Hepatocyte (in vitro differentiated cells): ENCODE data around the gene ABCA12. TPM values are rescaled to one million over a fixed set of nuclear protein-coding genes. Genes with fewer than 3 reads are reported as not detected.

Experiments
- DNase-seq: peaks from one replicate; pipeline ENCODE4 v3.0.0-alpha.2; 2016; ENCODE audit warnings: low spot score
- H2AFZ ChIP-seq: fragments of 200-600 bp; sonication (generic); 2 replicates; pipeline ENCODE4 v1.6.0; 2016; ENCODE audit warnings: antibody characterized with exemption, mild to moderate bottlenecking
- H3K27ac ChIP-seq: fragments of 200-600 bp; sonication (generic); 2 replicates; pipeline ENCODE4 v1.5.1; 2016; ENCODE audit warnings: mild to moderate bottlenecking
- H3K27me3 ChIP-seq: fragments of 200-600 bp; sonication (generic); 2 replicates; pipeline ENCODE4 v1.6.1; 2016
- H3K36me3 ChIP-seq: fragments of 200-600 bp; sonication (generic); replicated peaks from 2 replicates; pipeline ENCODE4 v1.5.1; 2016; ENCODE audit warnings: low read depth; ENCODE audit not compliant: insufficient read depth
- H3K4me1 ChIP-seq: fragments of 200-600 bp; sonication (generic); 2 replicates; pipeline ENCODE4 v1.5.1; 2016; ENCODE audit warnings: mild to moderate bottlenecking, moderate library complexity; ENCODE audit not compliant: insufficient read depth
- H3K4me2 ChIP-seq: fragments of 200-600 bp; sonication (generic); 2 replicates; pipeline ENCODE4 v1.6.0; 2016
- H3K4me3 ChIP-seq: fragments of 200-600 bp; sonication (generic); 2 replicates; pipeline ENCODE4 v1.5.1; 2016; ENCODE audit warnings: mild to moderate bottlenecking
- H3K79me2 ChIP-seq: fragments of 200-600 bp; sonication (generic); 2 replicates; pipeline ENCODE4 v1.6.0; 2017; ENCODE audit warnings: mild to moderate bottlenecking
- H3K9me2 ChIP-seq: fragments of 200-600 bp; sonication (generic); replicated peaks from 2 replicates; pipeline ENCODE4 v1.6.0; 2017; ENCODE audit warnings: mild to moderate bottlenecking; ENCODE audit not compliant: insufficient read depth
- H3K9me3 ChIP-seq: fragments of 200-600 bp; sonication (generic); 2 replicates; pipeline ENCODE4 v1.5.1; 2016; ENCODE audit warnings: low read depth, mild to moderate bottlenecking
- H4K20me1 ChIP-seq: fragments of 200-600 bp; sonication (generic); 2 replicates; pipeline ENCODE4 v1.6.0; 2016; ENCODE audit warnings: mild to moderate bottlenecking; ENCODE audit not compliant: insufficient read depth, poor library complexity, severe bottlenecking
- CTCF ChIP-seq: fragments of 200-600 bp; sonication (generic); IDR thresholded peaks from 2 replicates; pipeline ENCODE4 v1.5.1; 2016; ENCODE audit warnings: antibody characterized with exemption, mild to moderate bottlenecking; ENCODE audit not compliant: poor library complexity
- EZH2 ChIP-seq: fragments of 200-600 bp; sonication (generic); IDR thresholded peaks from 2 replicates; pipeline ENCODE4 v1.6.1; 2016; ENCODE audit warnings: antibody characterized with exemption, mild to moderate bottlenecking, borderline replicate concordance
- EZH2phosphoT487 ChIP-seq: fragments of 200-600 bp; sonication (generic); IDR thresholded peaks from one replicate; pipeline ENCODE4 v1.6.1; 2018; ENCODE audit warnings: antibody characterized with exemption, mild to moderate bottlenecking, low read depth, moderate library complexity; ENCODE audit not compliant: unreplicated experiment, severe bottlenecking
- WGBS: methylation state at CpG from one replicate; pipeline ENCODE4 v1.1.6; 2016; ENCODE audit warnings: low lambda C conversion rate; ENCODE audit errors: missing lambda C conversion rate; 5-methylcytosine and 5-hydroxymethylcytosine counted together
- polyA plus RNA-seq: library from polyadenylated mRNA; unstranded; fragments of >200 nt; fragmentation: Nextera tagmentation; extraction: Ambion mirVana; gene quantifications from 2 replicates; pipeline ENCODE4 v1.2.1, GENCODE V29; 2016
- total RNA-seq: library from RNA; depleted of rRNA; stranded (reverse); fragments of >200 nt; gene quantifications from 2 replicates; pipeline ENCODE4 v1.2.3, GENCODE V29; 2014

ABCA12 gene
- total and polyA plus RNA-seq, 2 experiments from 2014 or later, result 0.15 to 0.23 TPM

GRCh38 chr2:215063526-215063925 is 74.9 kb downstream of the ABCA12 start:
- Histone ChIP-seq H3K9me3 (no peaks in the 10 kb centered on the region), H2AFZ (no peak overlapping the region), H3K9me2 (no peaks in the 10 kb centered on the region), H3K27me3 (no peaks in the 10 kb centered on the region), H3K4me3 (no peak overlapping the region), H3K27ac (no peak overlapping the region), H3K4me1 (no peaks in the 10 kb centered on the region), H3K79me2 (no peaks in the 10 kb centered on the region), H3K36me3 (no peaks in the 10 kb centered on the region), H4K20me1 (no peaks in the 10 kb centered on the region), H3K4me2 (no peak overlapping the region)
- DNase-seq, result no peak
- 79% methylated on average over 2 of the region's 2 CpGs for WGBS
- TF ChIP-seq EZH2 (no peak), CTCF (no peak), EZH2phosphoT487 (no peak)

- no peak overlapping the region for H2AFZ ChIP-seq
- 80% methylated on average over 7 of the region's 7 CpGs for WGBS
Measured at GRCh38 chr2:215060861-215061536, 77.4 kb downstream of the ABCA12 start.

GRCh38 chr2:215059724-215060123 is 78.7 kb downstream of the ABCA12 start:
- Histone ChIP-seq H3K36me3 (no peaks in the 10 kb centered on the region), H4K20me1 (no peaks in the 10 kb centered on the region), H3K4me2 (no peak overlapping the region), H2AFZ (no peak overlapping the region), H3K4me3 (no peak overlapping the region), H3K27ac (no peak overlapping the region), H3K79me2 (no peaks in the 10 kb centered on the region), H3K9me3 (no peaks in the 10 kb centered on the region), H3K27me3 (no peaks in the 10 kb centered on the region), H3K9me2 (no peaks in the 10 kb centered on the region), H3K4me1 (no peaks in the 10 kb centered on the region)
- no peak for TF ChIP-seq EZH2
- no peak for TF ChIP-seq EZH2phosphoT487
- no peak for TF ChIP-seq CTCF
- 39% methylated on average over 2 of the region's 2 CpGs for WGBS
- no peak for DNase-seq

More at GRCh38 chr2:215060861-215061536, 77.4 kb downstream of the ABCA12 start:
- H4K20me1 ChIP-seq, result no peaks in the 10 kb centered on the region
- no peak overlapping the region for H3K27ac ChIP-seq
- TF ChIP-seq EZH2, result no peak
- no peak for TF ChIP-seq CTCF
- TF ChIP-seq EZH2phosphoT487, result no peak
- H3K27me3 ChIP-seq, result no peaks in the 10 kb centered on the region
- no peaks in the 10 kb centered on the region for H3K79me2 ChIP-seq
- H3K36me3 ChIP-seq, result no peaks in the 10 kb centered on the region
- H3K9me2 ChIP-seq, result no peaks in the 10 kb centered on the region
- no peak overlapping the region for H3K4me3 ChIP-seq
- no peak for DNase-seq
- H3K4me2 ChIP-seq, result no peak overlapping the region
- no peaks in the 10 kb centered on the region for H3K4me1 ChIP-seq
- H3K9me3 ChIP-seq, result no peaks in the 10 kb centered on the region
